Spleen (tissue), 11 donors: ENCODE data around the gene DDX59. TPM values are rescaled to one million over a fixed set of nuclear protein-coding genes. Genes with fewer than 3 reads are reported as not detected.

Experiments used
- DNase-seq: peaks from one replicate; pipeline ENCODE4 v3.0.0-alpha.2; 2020
- H3K27ac ChIP-seq, 8 donors: fragments of 200-600 bp; sonication (generic) in 7 of 8; 1 replicate in 4 of 8; 2 replicates in 4 of 8; pipeline versions ENCODE4 v1.5.0 to v1.8.0; 2016 to 2021; ENCODE audit warnings: inconsistent platforms in 4 of 8, mild to moderate bottlenecking in 4 of 8, moderate library complexity in 1 of 8
- H3K27me3 ChIP-seq, 7 donors: fragments of 200-600 bp; sonication (generic) in 6 of 7; replicated peaks in 1 of 7; 1 replicate in 4 of 7; 2 replicates in 3 of 7; pipeline versions ENCODE4 v1.5.0 to v1.8.0; 2016 to 2021; ENCODE audit warnings: inconsistent platforms in 3 of 7, mild to moderate bottlenecking in 1 of 7
- H3K36me3 ChIP-seq, 6 donors: fragments of 200-600 bp; sonication (generic) in 5 of 6; 1 replicate in 4 of 6; 2 replicates in 2 of 6; pipeline versions ENCODE4 v1.5.0 to v1.8.0; 2016 to 2021; ENCODE audit warnings: inconsistent platforms in 2 of 6
- H3K4me1 ChIP-seq, 6 donors: fragments of 200-600 bp; sonication (generic) in 5 of 6; 1 replicate in 3 of 6; 2 replicates in 3 of 6; pipeline versions ENCODE4 v1.5.0 to v1.8.0; 2016 to 2021; ENCODE audit warnings: inconsistent platforms in 3 of 6
- H3K4me3 ChIP-seq, 8 donors: fragments of 200-600 bp; sonication (generic) in 7 of 8; 1 replicate in 4 of 8; 2 replicates in 4 of 8; pipeline versions ENCODE4 v1.5.0 to v1.8.0; 2016 to 2021; ENCODE audit warnings: inconsistent platforms in 4 of 8, mild to moderate bottlenecking in 4 of 8, moderate library complexity in 2 of 8
- H3K9me3 ChIP-seq, 8 donors: fragments of 200-600 bp; sonication (generic) in 7 of 8; 1 replicate in 4 of 8; 2 replicates in 4 of 8; pipeline versions ENCODE4 v1.5.0 to v1.8.0; 2016 to 2021; ENCODE audit warnings: inconsistent platforms in 4 of 8
- POLR2A ChIP-seq, 3 donors: fragments of 450-650 bp; IDR thresholded peaks; one replicate each; pipeline ENCODE4 v1.5.1; 2017; ENCODE audit warnings: antibody characterized with exemption in 3 of 3, mild to moderate bottlenecking in 1 of 3
- POLR2AphosphoS5 ChIP-seq, 3 donors: sonication (generic); formaldehyde crosslinking; IDR thresholded peaks; one replicate each; pipeline ENCODE4 v1.5.1; 2017; ENCODE audit warnings: antibody characterized with exemption in 3 of 3
- WGBS, 5 donors: extraction: QIAGEN DNeasy Blood & Tissue Kit in 3 of 5; methylation state at CpG; one replicate each; pipeline versions ENCODE4 v1.1.5 to v1.1.7; 2013 to 2018; 5-methylcytosine and 5-hydroxymethylcytosine counted together
- intact Hi-C: fragments of 100-400 bp; cut with DNase I; formaldehyde crosslinking; loops from one replicate; pipeline ENCODE4 v1.15.0; 2023; ENCODE audit warnings: low total_unique reads
- polyA plus RNA-seq, 3 donors: library from polyadenylated mRNA; stranded (reverse); fragments of 200-250 nt; gene quantifications; one replicate each; pipeline ENCODE4 v1.2.1, GENCODE V29; 2013
- total RNA-seq, 7 donors: library from RNA; depleted of rRNA in 3 of 7; stranded (reverse); fragments of >200 nt in 3 of 7; fragmentation: NEBNext Ultra II Directional in 4 of 7; extraction: Animal tissue kit (Norgen Biotek cat#: 25700) in 4 of 7; gene quantifications; one replicate each; pipeline versions ENCODE4 v1.1.0 to v1.2.1, GENCODE V29; 2016 to 2021
- TF ChIP-seq, protein P1 (sequence below), 11 experiments: fragments of 200-600 bp in 7 of 11; fragments of 450-650 bp in 4 of 11; sonication (generic) in 4 of 11; IDR thresholded peaks in 8 of 11; conservative IDR thresholded peaks in 3 of 11; 1 replicate in 7 of 11; 2 replicates in 4 of 11; pipeline versions ENCODE4 v1.4.0 to v1.8.0; 2016 to 2021; ENCODE audit warnings: antibody characterized with exemption in 11 of 11, inconsistent platforms in 4 of 11, mild to moderate bottlenecking in 1 of 11
- donor health status: healthy with polysubstance abuse.
- donor health status: DM: no; HTN: no; CAD: no; lungs with moderate emphysema.
- donor health status: DM: no; HTN: no; CAD: no.
- donor health status: Bipolar disorder and iron deficiency.
- donor health status: healthy.
- donor health status: DM: no; HTN: no; CAD: no.
- donor health status: DM: yes; HTN: yes; CAD: no.

DDX59 gene
- total and polyA plus RNA-seq, 10 donors: 21.4 to 40.2 (median 31.6) TPM

- no peaks in the 10 kb centered on the region for H3K27me3 ChIP-seq
- WGBS, 5 donors: 87 to 92% (median 90%) methylated on average over 6 of the region's 6 CpGs
- DNase-seq: no peak
- TF ChIP-seq POLR2A (IDR thresholded peaks at IDR 0.05) (no peak), POLR2AphosphoS5 (IDR thresholded peaks at IDR 0.05) (no peak)
- TF ChIP-seq, protein P1, sequence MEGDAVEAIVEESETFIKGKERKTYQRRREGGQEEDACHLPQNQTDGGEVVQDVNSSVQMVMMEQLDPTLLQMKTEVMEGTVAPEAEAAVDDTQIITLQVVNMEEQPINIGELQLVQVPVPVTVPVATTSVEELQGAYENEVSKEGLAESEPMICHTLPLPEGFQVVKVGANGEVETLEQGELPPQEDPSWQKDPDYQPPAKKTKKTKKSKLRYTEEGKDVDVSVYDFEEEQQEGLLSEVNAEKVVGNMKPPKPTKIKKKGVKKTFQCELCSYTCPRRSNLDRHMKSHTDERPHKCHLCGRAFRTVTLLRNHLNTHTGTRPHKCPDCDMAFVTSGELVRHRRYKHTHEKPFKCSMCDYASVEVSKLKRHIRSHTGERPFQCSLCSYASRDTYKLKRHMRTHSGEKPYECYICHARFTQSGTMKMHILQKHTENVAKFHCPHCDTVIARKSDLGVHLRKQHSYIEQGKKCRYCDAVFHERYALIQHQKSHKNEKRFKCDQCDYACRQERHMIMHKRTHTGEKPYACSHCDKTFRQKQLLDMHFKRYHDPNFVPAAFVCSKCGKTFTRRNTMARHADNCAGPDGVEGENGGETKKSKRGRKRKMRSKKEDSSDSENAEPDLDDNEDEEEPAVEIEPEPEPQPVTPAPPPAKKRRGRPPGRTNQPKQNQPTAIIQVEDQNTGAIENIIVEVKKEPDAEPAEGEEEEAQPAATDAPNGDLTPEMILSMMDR (IDR thresholded peaks at IDR 0.05 in 8 of 11, conservative IDR thresholded peaks at IDR 0.05 in 3 of 11): no peak
- H3K4me3 ChIP-seq: no peak overlapping the region
- H3K4me1 ChIP-seq: no peaks in the 10 kb centered on the region
- intact Hi-C loops: loop anchor here (10.0 kb wide), 1 partner anchor 52 kb away; the partner anchor contains the start of gene KIF14
- no peak overlapping the region for H3K27ac ChIP-seq
- no peaks in the 10 kb centered on the region for H3K9me3 ChIP-seq
- no peaks in the 10 kb centered on the region for H3K36me3 ChIP-seq
These were observed 7.1 kb upstream of the DDX59 start for GRCh38 chr1:200676829-200677228.

DNA sequence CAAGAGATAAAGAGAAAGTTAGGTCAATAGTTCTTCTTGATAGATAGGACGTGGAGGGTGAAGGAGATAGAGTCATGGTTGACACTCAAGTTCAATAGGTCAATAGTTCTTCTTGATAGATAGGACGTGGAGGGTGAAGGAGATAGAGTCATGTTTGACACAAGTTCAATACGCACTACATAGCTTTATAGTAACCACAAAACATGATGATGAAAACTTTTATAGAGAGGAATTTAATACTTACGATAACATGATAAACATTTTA lies 5.8 kb upstream of the DDX59 start:
- TF ChIP-seq, protein P1 (IDR thresholded peaks at IDR 0.05 in 8 of 11, conservative IDR thresholded peaks at IDR 0.05 in 3 of 11): no peak
- TF ChIP-seq POLR2AphosphoS5 (IDR thresholded peaks at IDR 0.05): no peak
- no peak for TF ChIP-seq POLR2A (IDR thresholded peaks at IDR 0.05)
- no peaks in the 10 kb centered on the region for H3K27me3 ChIP-seq
- no peak for DNase-seq
- H3K36me3 ChIP-seq: no peaks in the 10 kb centered on the region
- intact Hi-C loops: loop anchor here (10.0 kb wide), 1 partner anchor 51 kb away; the partner anchor contains the start of gene KIF14
- H3K4me1 ChIP-seq: peaks cover 2 to 10% (median 9%) of the 10 kb centered on the region in 6 donors
- no peak overlapping the region for H3K27ac ChIP-seq
- WGBS, 5 donors: 84 to 91% (median 87%) methylated on average over 4 of the region's 4 CpGs
- H3K9me3 ChIP-seq: no peaks in the 10 kb centered on the region
- H3K4me3 ChIP-seq: no peak overlapping the region

- Histone ChIP-seq H3K36me3 (no peaks in the 10 kb centered on the region), H3K4me3 (no peak overlapping the region), H3K4me1 (peaks cover 2 to 15% (median 12%) of the 10 kb centered on the region in 6 donors), H3K27ac (no peak overlapping the region), H3K9me3 (no peaks in the 10 kb centered on the region), H3K27me3 (no peaks in the 10 kb centered on the region)
- WGBS, 5 donors: 88 to 95% (median 92%) methylated on average over 5 of the region's 5 CpGs
- TF ChIP-seq POLR2AphosphoS5 (IDR thresholded peaks at IDR 0.05) (no peak), POLR2A (IDR thresholded peaks at IDR 0.05) (no peak)
- TF ChIP-seq, protein P1 (IDR thresholded peaks at IDR 0.05 in 8 of 11, conservative IDR thresholded peaks at IDR 0.05 in 3 of 11): no peak
- intact Hi-C loops: loop anchor here (10.0 kb wide), 1 partner anchor 50 kb away; the partner anchor contains the start of gene KIF14
- DNase-seq: no peak
These were observed 5.3 kb upstream of the DDX59 start for GRCh38 chr1:200674838-200675587.

- H3K27me3 ChIP-seq: no peaks in the 10 kb centered on the region
- no peak for TF ChIP-seq POLR2AphosphoS5 (IDR thresholded peaks at IDR 0.05)
- no peak for TF ChIP-seq POLR2A (IDR thresholded peaks at IDR 0.05)
- TF ChIP-seq, protein P1 (IDR thresholded peaks at IDR 0.05 in 8 of 11, conservative IDR thresholded peaks at IDR 0.05 in 3 of 11): no peak
- intact Hi-C loops: loop anchor here (10.0 kb wide), 1 partner anchor 49 kb away; the partner anchor contains the start of gene KIF14
- DNase-seq: no peak
- no peak overlapping the region for H3K4me3 ChIP-seq
- no peaks in the 10 kb centered on the region for H3K9me3 ChIP-seq
- H3K36me3 ChIP-seq: no peaks in the 10 kb centered on the region
- H3K27ac ChIP-seq: no peak overlapping the region
- WGBS, 5 donors: 83 to 90% (median 86%) methylated on average over 4 of the region's 4 CpGs
- H3K4me1 ChIP-seq: peaks cover 2 to 16% (median 14%) of the 10 kb centered on the region in 6 donors
These were observed 4.5 kb upstream of the DDX59 start for GRCh38 chr1:200673952-200674823.
